SH-SY5Y (cell line): ENCODE results near the gene WNT3A.

ENCODE experiments used
- GATA2 ChIP-seq: IDR thresholded peaks from 2 replicates; pipeline ENCODE4 v1.6.1; 2011; ENCODE audit warnings: mild to moderate bottlenecking, low read depth, low read length
- GATA3 ChIP-seq: IDR thresholded peaks from 2 replicates; pipeline ENCODE4 v1.6.1; 2011; ENCODE audit warnings: low read depth, mild to moderate bottlenecking, low read length, moderate library complexity

GRCh38 chr1:228032041-228032440 is 25.2 kb downstream of the WNT3A start:
- TF ChIP-seq GATA3: no peak
- no peak for TF ChIP-seq GATA2
